Activated CD8-positive, alpha-beta memory T cell treated with anti-CD3 and anti-CD28 coated beads, Interleukin-2, amount 10 ng/mL, durations not matched to agents 7 days and 5 days (primary cell): ENCODE measurements around the gene NR6A1. TPM values are rescaled to one million over a fixed set of nuclear protein-coding genes. Genes with fewer than 3 reads are reported as not detected.
A peak's percentile ranks its signal among the peaks of the same experiment; 100 is the strongest.

Experiments used
- ATAC-seq: fragments of 150-1000 bp; cut with Tn5 transposase; one replicate; pipeline ENCODE4 v1.10.0; 2021; ENCODE audit warnings: moderate library complexity
- CTCF ChIA-PET: fragments of 350-600 bp; sonication (Branson Sonifier 250); formaldehyde crosslinking; loops from one replicate; lab custom pipeline; 2021; ENCODE audit warnings: antibody characterized with exemption; lab: Charles Lee
- DNase-seq: peaks from one replicate; pipeline ENCODE4 v3.0.0-alpha.2; 2020
- H3K27ac Mint-ChIP-seq: one replicate; pipeline ENCODE4 v1.8.0; 2021; ENCODE audit warnings: mild to moderate bottlenecking, mixed read lengths
- H3K27me3 Mint-ChIP-seq: one replicate; pipeline ENCODE4 v1.8.0; 2021; ENCODE audit warnings: mixed read lengths
- H3K36me3 Mint-ChIP-seq: one replicate; pipeline ENCODE4 v1.8.0; 2021; ENCODE audit warnings: mild to moderate bottlenecking, mixed read lengths
- H3K4me1 Mint-ChIP-seq: one replicate; pipeline ENCODE4 v1.8.0; 2021; ENCODE audit warnings: mixed read lengths
- H3K4me3 Mint-ChIP-seq: one replicate; pipeline ENCODE4 v1.8.0; 2021; ENCODE audit warnings: mild to moderate bottlenecking, moderate library complexity, mixed read lengths
- H3K9me3 Mint-ChIP-seq: one replicate; pipeline ENCODE4 v1.8.0; 2022; ENCODE audit warnings: low read depth, mixed read lengths
- total RNA-seq, 2 experiments: library from RNA; stranded (reverse); gene quantifications; one replicate each; pipeline ENCODE4 v1.2.3, GENCODE V29; 2021

The NR6A1 gene
- total RNA-seq, 2 experiments from 2014 or later: 0.44 to 1.2 TPM

DNA sequence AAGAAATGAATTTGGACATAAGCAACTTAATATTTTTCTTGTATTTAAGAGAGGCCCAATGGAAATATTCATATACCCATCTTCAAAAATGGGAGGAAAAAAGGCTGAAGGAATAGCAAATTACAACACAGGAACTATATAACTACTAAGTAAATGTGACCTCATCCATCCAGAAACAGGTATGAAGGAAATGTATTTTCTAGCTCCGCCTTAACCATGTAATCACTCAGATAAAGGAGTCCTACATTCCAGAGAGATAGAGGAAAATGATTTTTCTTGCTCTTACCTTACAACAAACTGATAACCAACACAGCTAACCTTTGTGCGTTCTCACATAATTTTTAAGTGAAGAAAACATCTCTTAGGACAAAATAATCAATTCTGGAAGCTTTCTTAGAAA lies 96.5 kb downstream of the NR6A1 start:
- Mint-ChIP-seq H3K9me3 (peaks cover 3% of the 10 kb centered on the region), H3K27me3 (peaks cover 34% of the 10 kb centered on the region), H3K27ac (no peak overlapping the region), H3K4me3 (no peak overlapping the region), H3K4me1 (peaks cover 16% of the 10 kb centered on the region), H3K36me3 (no peaks in the 10 kb centered on the region)
- DNase-seq (no peak), ATAC-seq (no peak)
- CTCF ChIA-PET: interaction anchor here (1.5 kb wide), 1 partner anchor 178 kb away, joined by 3 read pairs; no protein-coding TSS in a partner anchor

DNA sequence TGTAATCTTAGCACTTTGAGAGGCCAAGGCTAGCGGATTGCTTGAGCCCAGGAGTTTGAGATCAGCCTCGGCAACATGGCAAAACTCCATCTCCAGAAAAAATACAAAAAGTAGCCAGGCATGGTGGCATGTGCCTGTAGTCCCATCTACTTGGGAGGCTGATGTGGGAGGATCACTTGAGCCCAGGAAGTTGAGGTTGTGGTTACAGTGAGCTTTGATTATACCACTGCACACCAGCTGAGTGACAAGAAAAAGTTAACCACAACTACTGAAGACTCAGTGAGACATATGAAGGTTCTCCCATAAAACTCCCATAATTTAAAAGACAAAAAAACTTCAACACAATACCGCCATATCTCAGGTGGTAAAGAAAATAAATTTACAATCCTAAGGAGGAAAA lies 98.0 kb downstream of the NR6A1 start:
- DNase-seq: no peak
- peaks cover 16% of the 10 kb centered on the region for H3K4me1 Mint-ChIP-seq
- H3K27me3 Mint-ChIP-seq: peaks cover 31% of the 10 kb centered on the region
- H3K4me3 Mint-ChIP-seq: no peak overlapping the region
- CTCF ChIA-PET: interaction anchor here (1.5 to 1.6 kb wide), 2 partner anchors 56 to 179 kb away, joined by 3 to 4 read pairs; no protein-coding TSS in a partner anchor
- no peak overlapping the region for H3K27ac Mint-ChIP-seq
- no peak for ATAC-seq
- no peaks in the 10 kb centered on the region for H3K36me3 Mint-ChIP-seq
- H3K9me3 Mint-ChIP-seq: peaks cover 3% of the 10 kb centered on the region

DNA sequence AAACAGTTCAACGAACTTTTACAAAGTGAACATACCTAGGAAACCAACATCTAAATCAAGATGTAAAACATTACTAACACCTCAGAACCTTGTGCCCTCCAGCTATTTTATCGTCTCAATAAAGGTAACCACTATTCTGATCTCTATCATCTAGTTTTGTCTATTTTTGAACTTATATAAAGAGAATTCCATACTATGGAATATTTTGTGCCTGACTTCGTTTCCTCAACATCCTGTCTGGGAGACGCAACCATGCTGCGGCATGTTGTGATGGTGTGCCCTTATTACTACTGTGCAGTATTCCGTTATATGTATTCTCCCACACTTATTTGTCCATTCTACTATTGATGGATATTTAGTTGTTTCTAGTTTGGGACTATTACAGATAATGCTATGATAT lies 99.2 kb downstream of the NR6A1 start:
- H3K27me3 Mint-ChIP-seq: peaks cover 26% of the 10 kb centered on the region
- H3K36me3 Mint-ChIP-seq: no peaks in the 10 kb centered on the region
- CTCF ChIA-PET: no interaction called here

GRCh38 chr9:124666642-124667041 lies 104.5 kb downstream of the NR6A1 start:
- no peak for ATAC-seq
- Mint-ChIP-seq H3K4me3 (no peak overlapping the region), H3K27ac (no peak overlapping the region), H3K9me3 (no peaks in the 10 kb centered on the region), H3K27me3 (peaks cover 25% of the 10 kb centered on the region), H3K4me1 (peaks cover 2% of the 10 kb centered on the region), H3K36me3 (no peaks in the 10 kb centered on the region)
- CTCF ChIA-PET: no interaction called here
- DNase-seq: no peak

More for the DNA sequence above, 99.2 kb downstream of the NR6A1 start:
- Mint-ChIP-seq H3K27ac (no peak overlapping the region), H3K9me3 (peaks cover 3% of the 10 kb centered on the region), H3K4me1 (peaks cover 16% of the 10 kb centered on the region), H3K4me3 (no peak overlapping the region)
- ATAC-seq (no peak), DNase-seq (no peak)

- DNase-seq: no peak
- H3K4me3 Mint-ChIP-seq: no peak overlapping the region
- no peak for ATAC-seq
- no peak overlapping the region for H3K27ac Mint-ChIP-seq
- peaks cover 1% of the 10 kb centered on the region for H3K36me3 Mint-ChIP-seq
- CTCF ChIA-PET: no interaction called here
- H3K27me3 Mint-ChIP-seq: peaks cover 30% of the 10 kb centered on the region
- no peaks in the 10 kb centered on the region for H3K9me3 Mint-ChIP-seq
- no peaks in the 10 kb centered on the region for H3K4me1 Mint-ChIP-seq
Observed at GRCh38 chr9:124665391-124666058, 105.6 kb downstream of the NR6A1 start.

DNA sequence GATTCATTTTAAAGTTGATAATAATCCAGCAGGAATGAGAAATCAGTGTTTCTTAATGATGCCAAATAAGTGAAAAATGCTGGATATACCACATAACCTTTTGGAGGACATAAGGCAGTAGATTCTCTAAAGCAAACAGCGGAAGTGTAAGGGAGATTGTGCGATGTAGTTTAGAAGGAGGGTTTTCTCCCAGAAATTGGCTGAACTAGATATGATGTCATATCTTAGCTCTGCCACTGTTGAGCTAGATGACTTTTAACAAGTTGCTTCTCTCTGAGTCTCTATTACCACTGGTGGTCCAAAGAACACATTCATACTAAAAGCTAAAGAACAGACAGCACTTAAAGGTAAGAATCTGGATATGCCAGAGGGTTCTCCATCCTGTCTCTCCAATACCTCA lies 107.0 kb downstream of the NR6A1 start:
- Mint-ChIP-seq H3K4me1 (peaks cover 9% of the 10 kb centered on the region), H3K27me3 (peaks cover 40% of the 10 kb centered on the region), H3K36me3 (peaks cover 1% of the 10 kb centered on the region), H3K9me3 (no peaks in the 10 kb centered on the region), H3K4me3 (no peak overlapping the region), H3K27ac (no peak overlapping the region)
- CTCF ChIA-PET: interaction anchor here (0.6 to 0.9 kb wide), 2 partner anchors 12 to 1909 kb away, joined by 3 read pairs; no protein-coding TSS in a partner anchor
- no peak for ATAC-seq
- no peak for DNase-seq

DNA sequence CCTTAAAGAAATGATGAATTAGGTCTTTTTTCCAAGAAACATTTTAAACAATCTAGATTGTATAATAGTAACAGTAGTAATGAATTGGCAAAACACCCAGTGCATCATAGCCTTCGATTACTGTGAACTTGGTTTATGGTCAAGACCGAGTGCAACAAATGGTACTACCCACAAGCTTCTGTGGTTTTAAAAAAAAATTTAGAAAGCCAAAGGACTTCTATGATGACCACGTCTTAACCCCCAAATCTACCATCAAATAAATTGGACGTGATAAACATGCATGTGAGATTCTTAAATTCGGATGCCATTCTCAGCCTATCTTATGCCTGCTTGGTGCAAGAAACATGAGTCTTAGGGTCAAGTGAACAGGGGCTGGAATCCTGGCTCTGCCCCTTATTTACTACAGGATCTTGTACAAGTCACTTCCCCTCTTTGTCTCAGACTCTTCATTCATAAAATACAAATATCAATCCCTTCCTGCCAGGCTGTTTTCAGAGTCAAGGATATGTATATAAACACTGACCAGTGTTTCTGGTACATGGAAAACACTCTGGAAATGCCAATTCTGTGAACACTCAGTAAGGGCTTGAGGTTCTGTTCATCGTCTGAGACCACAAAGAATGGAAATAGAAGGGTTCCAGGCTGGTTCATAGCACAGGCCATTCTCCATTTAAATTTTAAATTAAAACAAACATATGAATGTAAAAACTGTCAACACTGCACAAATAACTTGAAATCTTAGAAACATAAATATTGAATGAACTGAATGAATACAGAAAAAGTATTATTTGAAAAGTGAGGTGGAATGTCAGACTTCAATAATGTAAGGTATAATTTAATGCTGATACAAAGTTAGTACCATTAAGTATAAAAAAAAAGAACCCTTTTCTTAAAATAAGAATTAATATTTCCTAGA lies 107.8 kb downstream of the NR6A1 start:
- Mint-ChIP-seq H3K4me1 (peaks cover 12% of the 10 kb centered on the region), H3K4me3 (no peak overlapping the region), H3K36me3 (peaks cover 1% of the 10 kb centered on the region), H3K27ac (no peak overlapping the region), H3K27me3 (peaks cover 49% of the 10 kb centered on the region), H3K9me3 (no peaks in the 10 kb centered on the region)
- CTCF ChIA-PET: interaction anchor here (0.9 to 5.5 kb wide), 2 partner anchors 12 to 46 kb away, joined by 3 to 17 read pairs; no protein-coding TSS in a partner anchor
- no peak for DNase-seq
- ATAC-seq: no peak

GRCh38 chr9:124662561-124662960 lies 108.5 kb downstream of the NR6A1 start:
- peaks cover 14% of the 10 kb centered on the region for H3K4me1 Mint-ChIP-seq
- DNase-seq (no peak), ATAC-seq (no peak)
- no peak overlapping the region for H3K27ac Mint-ChIP-seq
- peaks cover 1% of the 10 kb centered on the region for H3K36me3 Mint-ChIP-seq
- no peaks in the 10 kb centered on the region for H3K9me3 Mint-ChIP-seq
- no peak overlapping the region for H3K4me3 Mint-ChIP-seq
- H3K27me3 Mint-ChIP-seq: peaks cover 55% of the 10 kb centered on the region
- CTCF ChIA-PET: interaction anchor here (1.0 to 5.5 kb wide), 2 partner anchors 45 to 191 kb away, joined by 3 to 17 read pairs; partner anchors contain the start of gene WDR38

DNA sequence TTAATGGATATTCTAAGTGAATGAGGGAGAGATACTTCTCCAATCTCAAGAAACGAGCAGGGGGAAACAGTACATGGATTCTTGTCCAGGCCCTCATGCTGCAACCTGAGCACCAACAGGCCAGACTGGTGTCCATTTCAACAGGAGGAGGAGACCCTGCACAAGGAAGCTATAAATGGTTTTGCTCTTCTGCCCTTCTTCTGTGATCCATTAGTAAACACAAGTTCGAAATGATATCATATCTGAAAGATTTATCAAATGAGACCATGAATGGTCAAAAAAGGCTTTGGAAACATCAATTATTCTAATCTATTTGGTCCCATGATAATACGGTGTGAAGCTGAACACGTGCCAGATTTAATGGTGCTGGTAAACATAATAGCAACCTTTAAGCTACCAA lies 109.8 kb downstream of the NR6A1 start:
- DNase-seq: no peak
- Mint-ChIP-seq H3K27ac (no peak overlapping the region), H3K4me3 (no peak overlapping the region), H3K4me1 (peaks cover 14% of the 10 kb centered on the region), H3K27me3 (peaks cover 60% of the 10 kb centered on the region), H3K36me3 (peaks cover 1% of the 10 kb centered on the region), H3K9me3 (no peaks in the 10 kb centered on the region)
- no peak for ATAC-seq
- CTCF ChIA-PET: interaction anchor here (5.5 kb wide), 1 partner anchor 44 kb away, joined by 17 read pairs; no protein-coding TSS in a partner anchor

GRCh38 chr9:124660341-124660801 lies 110.7 kb downstream of the NR6A1 start:
- Mint-ChIP-seq H3K27ac (no peak overlapping the region), H3K9me3 (no peaks in the 10 kb centered on the region), H3K27me3 (peaks cover 60% of the 10 kb centered on the region), H3K4me3 (peak overlapping the region; percentile 63), H3K36me3 (peaks cover 1% of the 10 kb centered on the region), H3K4me1 (peaks cover 14% of the 10 kb centered on the region)
- DNase-seq: no peak
- ATAC-seq: no peak
- CTCF ChIA-PET: interaction anchor here (5.5 kb wide), 1 partner anchor 43 kb away, joined by 17 read pairs; no protein-coding TSS in a partner anchor

- Mint-ChIP-seq H3K9me3 (no peaks in the 10 kb centered on the region), H3K4me3 (peak overlapping the region; percentile 80), H3K4me1 (peaks cover 14% of the 10 kb centered on the region), H3K36me3 (peaks cover 1% of the 10 kb centered on the region), H3K27ac (peak overlapping the region; percentile 73), H3K27me3 (peaks cover 60% of the 10 kb centered on the region)
- peak; percentile 48 for ATAC-seq
- CTCF ChIA-PET: interaction anchor here (1.0 to 5.5 kb wide), 3 partner anchors 42 to 53 kb away, joined by 3 to 17 read pairs (median 3); no protein-coding TSS in a partner anchor
- peak; percentile 45 for DNase-seq
Observed at GRCh38 chr9:124659099-124659659, 111.9 kb downstream of the NR6A1 start.

DNA sequence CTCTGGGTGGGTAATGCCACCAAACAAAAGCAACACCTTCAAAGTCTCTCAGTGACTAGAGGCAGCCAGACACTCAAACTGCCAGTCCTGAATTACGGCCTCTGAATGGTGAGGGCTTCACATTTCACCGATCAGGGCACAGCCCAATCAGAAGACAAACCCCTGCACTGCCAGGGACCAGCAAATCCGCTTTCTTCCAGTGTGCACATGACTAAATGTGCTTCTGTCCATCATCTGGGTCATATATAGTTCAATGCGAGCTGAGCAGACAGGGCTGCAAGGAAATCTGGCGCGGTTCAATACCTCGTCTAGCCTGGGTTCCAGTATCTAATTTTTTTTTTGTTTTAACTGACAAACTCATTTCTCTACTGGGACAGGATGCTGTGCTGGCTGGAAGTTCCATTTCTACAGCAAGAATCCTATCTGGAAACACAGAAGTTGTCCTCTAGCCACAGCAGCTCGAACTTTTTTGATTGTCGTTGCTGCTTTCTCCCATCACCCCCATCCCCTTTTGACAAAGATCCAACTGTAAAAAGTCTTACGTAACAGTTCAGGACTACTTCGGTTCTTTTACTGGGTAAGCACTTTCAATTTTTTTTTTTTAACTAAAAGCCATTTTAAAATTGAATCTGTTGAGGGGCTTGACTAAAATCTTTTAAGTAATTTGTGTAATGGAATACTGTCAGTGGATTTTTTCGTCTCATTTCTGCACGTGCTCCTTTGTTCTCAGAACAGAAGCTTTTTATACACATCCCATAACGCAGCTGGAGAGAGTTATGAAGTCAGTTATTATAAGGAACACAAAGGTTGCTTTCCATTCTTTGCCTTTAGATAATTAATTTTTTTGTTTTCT lies 112.7 kb downstream of the NR6A1 start:
- peaks cover 14% of the 10 kb centered on the region for H3K4me1 Mint-ChIP-seq
- H3K4me3 Mint-ChIP-seq: peak overlapping the region; percentile 80
- H3K9me3 Mint-ChIP-seq: no peaks in the 10 kb centered on the region
- H3K27ac Mint-ChIP-seq: no peak overlapping the region
- H3K36me3 Mint-ChIP-seq: peaks cover 1% of the 10 kb centered on the region
- CTCF ChIA-PET: interaction anchor here (1.0 to 5.5 kb wide), 3 partner anchors 41 to 54 kb away, joined by 3 to 17 read pairs (median 3); no protein-coding TSS in a partner anchor
- peaks cover 56% of the 10 kb centered on the region for H3K27me3 Mint-ChIP-seq
- ATAC-seq (peak; percentile 89), DNase-seq (peak; percentile 54)
